Activated CD8-positive, alpha-beta memory T cell treated with anti-CD3 and anti-CD28 coated beads for 24 hours (primary cell): ENCODE results near the gene URB1.

Experiments used
- DNase-seq: peaks from one replicate; pipeline ENCODE4 v3.0.0-alpha.2; 2020

Gene URB1

DNA sequence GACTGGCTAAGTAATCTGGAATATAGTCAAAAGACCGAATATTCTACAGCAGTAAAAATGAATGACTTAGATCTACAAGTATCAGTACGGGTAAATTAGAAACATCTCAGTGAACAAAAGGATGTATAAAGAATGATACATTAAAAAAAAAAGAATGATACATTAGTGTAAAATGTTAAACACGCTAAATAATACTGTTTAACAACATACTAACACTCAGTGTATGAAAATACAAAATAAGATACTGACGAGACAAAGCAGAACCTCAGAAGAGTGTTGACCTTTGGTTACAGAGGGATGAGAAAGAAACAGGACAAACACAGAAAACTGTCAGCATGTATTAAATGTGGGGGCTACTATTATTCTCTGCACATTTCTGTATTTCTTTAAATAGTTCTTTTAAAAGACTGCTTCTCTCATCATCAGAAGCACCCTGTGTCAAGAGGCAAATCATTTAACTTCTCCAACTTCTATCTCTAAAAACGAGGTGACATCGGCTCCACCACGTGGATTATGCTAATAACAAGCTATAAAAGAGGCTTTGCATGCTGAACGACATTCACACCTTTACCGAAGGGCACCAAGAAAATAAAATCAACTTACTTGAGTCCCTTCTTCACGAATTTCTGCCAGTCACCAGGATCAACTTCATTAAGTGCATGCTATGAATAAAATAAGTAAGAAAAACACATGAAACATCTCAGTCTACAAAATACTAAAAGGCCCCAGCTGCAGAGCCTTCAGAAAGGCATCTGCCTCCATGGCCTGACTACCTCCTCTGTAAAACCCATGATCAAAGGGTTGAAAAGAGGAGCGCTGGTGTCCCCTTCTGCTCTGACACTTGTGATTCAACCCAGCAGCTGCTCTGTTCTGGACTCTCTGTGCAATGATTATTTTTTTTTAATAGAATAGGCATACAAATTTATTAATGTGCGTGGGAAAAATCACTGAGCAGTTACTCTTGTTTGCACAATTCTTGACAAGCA is 51.7 kb downstream of the URB1 start:
- no peak for DNase-seq

DNA sequence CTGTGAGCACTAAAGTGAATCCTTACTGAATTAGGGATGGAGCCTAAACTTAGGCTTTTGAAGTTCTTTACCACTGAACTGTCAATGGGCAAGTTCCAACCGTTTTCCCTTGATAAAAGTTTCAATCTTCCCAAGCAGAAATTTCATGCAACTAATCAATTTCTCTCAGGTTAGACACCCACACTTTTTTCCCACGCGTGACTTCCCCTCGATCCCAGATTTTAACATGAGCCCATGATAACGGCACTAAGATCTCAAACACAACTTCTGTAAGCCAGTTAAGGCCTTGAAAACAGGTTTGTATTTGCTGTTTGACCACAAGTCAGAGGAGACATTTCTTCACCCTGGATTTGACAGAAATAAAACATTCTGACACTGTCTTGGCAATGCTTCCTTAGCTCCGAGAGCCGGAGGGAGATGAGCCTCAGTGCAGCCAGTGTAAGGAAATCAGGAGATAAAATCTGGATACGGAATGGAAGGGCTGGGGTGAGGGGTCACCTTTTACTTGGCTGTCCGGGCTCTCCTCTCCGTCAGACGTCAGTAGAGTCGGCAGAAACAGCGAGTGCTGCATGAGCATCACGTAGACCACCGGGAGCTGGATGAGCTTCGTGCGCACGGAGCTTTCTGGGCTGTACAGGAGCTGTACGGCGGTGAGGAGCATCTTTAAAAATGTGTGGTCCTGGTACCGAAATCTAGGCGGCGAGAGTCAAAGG is 54.4 kb downstream of the URB1 start:
- no peak for DNase-seq

DNA sequence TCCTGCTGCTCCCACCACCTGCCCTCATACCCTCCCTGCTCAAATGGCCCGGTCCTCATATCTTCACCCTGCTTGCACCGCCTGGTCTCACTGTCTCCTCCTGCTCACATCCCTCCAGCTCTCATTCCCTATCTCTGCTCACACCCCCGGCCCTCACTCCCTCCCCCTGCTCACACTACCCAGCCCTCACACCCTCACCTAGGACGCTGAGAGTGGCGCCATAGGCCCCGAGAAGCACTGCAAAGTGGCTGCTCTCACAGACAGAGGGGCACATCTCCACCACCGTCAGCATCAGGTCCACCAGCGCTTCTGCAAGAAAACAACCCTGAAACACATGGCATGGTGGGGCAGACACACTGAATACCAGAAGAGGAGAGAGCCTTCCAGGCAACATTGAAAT is 55.6 kb downstream of the URB1 start:
- DNase-seq: no peak

DNA sequence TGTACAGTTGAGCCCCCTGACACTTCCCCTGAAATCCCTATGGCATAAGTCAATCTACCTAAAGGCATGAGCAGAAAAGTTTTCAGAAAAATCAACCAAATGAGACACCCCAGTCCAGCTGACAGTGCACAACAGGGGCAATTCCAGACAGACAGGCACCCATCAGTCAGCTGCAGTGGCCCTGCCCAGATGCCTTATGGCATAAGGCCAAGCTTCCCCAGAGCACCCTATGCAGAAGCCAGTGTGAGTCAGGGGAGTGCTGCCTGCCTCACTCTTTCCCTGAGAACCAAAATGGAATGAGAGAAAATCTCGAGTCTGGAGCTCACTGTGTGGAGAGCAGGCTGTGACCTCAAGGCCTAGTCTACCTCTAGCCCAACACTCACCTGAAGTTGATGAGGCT is 56.1 kb downstream of the URB1 start:
- DNase-seq: peak; percentile 42

DNA sequence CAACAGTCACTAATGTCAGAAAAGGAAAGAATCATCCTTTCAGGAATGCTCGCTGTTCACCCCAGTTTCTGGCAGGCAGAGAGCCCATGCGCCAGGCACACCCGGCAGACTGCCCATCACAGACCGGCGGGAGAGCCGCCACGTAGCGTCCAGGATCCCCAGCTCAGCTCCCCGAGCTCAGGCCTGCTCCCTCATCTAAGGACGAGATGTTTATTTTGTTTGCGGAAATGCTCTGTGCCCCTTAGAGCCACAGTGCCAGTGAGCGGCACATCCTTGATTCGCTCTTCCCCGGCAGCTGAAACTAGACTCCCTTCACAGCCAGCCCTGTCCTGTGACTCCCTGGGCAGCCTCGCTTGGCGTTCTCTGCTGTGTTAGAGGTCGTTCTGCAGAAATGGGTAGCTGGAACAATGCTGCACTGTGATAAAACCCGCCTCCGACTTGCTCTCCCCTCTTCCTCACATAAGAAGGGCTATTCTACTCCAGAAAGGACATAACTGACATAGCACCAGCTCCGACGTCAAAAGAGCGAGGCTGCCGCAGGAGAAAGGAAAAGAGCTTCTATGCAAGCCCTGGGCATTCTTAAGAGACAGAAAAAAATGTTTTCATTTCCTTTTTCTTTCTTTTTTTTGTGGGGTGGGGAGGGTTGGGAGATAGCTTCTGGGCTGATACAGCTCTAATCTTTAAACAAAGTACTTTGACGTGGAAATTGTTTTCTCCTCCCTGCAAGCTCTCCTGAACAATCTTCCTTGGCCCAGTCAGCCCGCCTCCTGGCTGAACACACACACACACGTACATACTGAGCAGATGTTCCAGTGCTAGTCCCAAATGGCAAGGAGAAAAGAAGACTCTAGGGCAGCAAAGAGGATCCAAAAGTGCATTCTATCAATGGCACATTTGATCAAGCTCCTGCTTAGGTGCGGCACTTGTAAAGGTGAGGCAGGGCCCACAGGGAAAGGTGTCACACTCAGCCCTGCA is 56.9 kb downstream of the URB1 start:
- DNase-seq: peak; percentile 44

DNA sequence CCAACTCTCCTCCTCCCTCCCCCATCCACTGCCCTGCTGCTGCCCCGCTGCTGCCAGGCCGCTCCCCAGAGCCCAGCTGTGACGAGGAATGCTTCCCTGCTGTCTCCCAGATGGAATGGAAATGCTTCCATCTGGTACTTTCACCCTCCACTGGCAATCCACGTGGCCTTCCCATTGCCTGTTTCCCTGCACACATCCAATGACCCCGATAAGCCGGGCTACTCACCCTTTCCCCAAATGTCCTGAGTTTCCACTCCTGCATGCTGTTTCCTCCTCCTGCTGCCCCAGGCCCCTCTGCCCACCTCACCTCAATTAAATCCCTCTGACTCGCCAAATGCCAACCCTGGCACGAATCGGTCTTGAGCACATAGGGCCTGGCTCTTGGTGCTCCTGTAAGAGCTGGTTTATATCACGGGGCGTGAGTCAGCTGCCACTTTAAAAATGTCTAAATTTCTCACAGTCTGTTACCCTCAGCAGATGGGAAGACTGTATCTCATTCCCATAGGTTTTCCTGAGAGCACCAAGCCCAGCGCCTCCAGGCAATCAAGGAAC is 57.8 kb downstream of the URB1 start:
- DNase-seq: no peak

DNA sequence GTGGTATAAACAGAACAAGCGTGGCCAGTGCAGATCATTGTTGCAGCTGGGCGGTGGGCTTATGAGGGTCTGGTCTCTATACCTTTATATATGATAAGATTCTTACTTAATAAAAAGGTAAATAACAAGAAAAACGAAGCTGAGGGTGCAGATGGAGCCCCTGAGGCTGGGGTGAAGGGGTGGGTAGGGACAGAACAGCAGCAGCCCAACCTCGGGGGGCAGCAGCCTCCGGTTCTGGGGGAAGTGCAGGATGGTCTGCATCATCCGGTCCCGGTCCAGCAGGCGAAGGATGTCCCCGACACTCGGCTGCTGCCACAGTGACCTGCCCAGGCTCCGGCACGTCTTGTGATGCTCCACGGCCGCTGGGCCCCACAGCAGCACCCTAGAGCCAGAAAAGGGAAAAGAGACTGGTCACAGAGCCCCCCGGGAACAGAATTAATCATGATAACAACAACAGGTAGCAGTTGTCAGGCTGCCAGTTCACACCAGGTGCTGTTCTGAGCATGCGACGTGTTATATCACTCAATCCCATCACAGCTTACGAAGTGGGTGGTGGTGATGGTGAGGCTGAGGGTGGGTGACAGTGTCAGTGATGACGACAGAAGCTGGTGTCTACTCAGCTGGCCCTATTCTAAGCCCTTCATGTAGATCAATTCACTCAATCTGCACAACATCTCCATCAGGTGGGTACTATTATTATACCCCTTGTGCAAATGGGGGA is 58.7 kb downstream of the URB1 start:
- peak; percentile 35 for DNase-seq

DNA sequence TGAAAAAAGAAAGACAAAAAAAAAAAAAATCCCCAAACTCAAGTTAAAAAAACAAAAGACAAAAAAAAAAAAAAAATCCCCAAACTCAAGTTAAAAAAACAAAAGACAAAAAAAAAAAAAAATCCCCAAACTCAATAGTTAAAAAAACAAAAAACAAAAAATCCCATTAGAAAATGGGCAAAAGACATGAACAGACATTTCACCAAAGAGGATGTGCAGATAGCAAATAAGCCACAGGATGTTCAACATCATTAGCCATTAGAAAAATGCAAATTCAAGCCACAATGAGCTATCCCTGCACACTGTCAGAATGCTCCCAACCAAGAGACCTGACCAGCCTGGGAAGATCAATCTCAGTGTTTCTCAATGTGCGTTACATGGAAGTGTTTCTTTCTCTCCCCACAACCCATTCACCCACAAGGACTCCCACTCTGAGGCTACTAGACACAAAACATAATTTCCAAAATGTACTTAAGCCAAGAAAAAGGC is 60.3 kb downstream of the URB1 start:
- no peak for DNase-seq

DNA sequence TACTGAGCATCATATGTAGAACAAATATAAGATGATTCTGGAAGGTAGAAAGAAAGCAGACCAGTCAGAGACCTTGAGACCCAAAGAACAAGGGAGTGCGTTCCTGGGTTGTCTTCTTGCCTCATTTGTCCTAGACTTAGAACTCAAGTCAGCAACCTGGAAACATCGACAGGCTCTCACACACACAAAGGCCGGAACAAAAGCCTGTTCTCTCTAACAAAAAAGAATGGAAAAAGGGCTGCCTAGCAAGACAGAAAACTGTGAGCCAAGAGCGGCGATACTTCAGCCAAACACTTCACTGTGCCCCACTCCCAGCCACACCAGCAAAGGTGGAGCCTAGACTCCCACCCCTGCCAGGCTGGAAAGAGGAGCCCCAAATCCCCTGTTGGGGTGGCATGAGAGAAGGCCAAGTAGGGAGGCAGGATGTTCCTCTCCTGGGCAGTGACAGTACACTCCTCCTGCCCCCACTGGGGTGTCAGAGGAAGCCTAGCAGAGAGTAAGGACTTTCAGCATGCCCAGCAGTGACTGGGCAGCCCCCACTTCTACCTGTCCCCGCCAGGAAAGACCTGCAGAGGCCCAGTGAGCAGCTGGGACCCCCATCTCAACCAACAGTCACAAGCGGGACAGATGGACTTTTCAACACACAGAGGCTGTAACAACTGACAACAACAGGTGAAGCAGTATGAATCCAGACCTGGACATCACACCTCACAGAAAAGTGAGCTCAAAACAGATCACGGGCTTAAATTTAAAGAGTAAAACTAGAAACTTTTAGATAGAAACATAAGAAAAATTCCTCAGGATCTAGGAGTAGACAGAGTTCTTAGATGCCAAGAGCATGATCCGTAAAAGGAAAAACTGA is 61.1 kb downstream of the URB1 start:
- DNase-seq: no peak

DNA sequence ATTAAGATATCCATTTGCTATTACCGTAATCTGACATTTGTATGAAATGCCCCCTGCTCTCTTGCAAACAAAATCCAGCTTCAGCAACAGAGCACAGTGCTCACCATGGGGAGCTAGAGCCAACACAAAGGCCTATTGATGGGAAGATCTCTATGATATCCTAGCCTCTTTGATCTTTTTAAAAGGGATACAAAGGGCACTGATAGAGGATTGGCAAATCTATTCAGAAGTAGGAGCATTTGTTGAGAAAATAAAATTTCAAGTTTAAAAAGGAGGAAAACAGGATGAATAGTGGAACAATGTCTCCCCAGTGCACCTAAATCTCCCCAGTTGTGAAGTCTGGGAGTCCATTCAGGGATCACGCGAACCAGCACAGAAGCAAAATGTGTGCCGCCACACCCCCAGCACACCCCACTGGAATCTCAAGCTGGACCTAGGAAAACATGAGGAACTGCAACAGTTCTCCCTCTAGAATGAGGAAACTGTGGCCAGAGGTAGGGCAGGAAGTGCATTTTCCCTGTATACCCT is 62.0 kb downstream of the URB1 start:
- DNase-seq: no peak

DNA sequence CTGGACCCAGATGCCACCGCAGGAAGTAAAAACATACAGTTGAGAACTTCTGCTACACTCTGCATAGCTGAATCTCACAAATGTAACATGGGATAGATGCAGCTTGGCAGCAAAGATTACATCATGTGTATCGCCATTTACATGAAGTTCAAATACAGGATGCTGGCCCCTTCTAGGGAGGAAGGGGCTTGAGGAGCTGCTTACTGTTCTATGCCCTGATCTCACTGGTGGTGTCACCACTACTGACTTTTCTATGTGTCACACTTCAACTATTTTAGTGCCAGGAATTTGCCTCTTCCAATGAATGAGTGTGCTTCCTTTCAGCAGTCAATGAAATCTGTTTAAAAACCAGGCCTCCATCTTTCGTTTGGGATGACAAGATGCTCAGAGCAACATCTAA is 63.0 kb downstream of the URB1 start:
- no peak for DNase-seq

DNA sequence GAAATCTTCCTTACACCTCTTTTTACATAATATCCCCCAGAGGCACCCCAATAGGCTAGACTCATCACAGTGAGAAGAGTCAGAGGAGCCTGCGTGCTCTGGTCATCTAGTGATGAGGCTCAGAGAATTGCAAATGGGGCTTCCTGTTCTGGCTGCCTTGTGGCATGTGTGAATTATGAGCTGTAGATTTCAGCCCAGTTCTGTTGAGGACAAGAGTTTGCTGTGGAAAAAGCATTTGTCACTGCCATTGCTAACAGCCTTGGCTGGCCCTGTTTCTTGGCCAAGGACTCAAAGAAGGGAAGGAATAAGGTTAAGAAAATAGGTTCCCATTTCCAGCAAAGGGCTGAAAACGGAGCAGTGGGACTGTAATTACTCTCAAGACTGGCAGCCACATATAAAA is 63.5 kb downstream of the URB1 start:
- DNase-seq: no peak

DNA sequence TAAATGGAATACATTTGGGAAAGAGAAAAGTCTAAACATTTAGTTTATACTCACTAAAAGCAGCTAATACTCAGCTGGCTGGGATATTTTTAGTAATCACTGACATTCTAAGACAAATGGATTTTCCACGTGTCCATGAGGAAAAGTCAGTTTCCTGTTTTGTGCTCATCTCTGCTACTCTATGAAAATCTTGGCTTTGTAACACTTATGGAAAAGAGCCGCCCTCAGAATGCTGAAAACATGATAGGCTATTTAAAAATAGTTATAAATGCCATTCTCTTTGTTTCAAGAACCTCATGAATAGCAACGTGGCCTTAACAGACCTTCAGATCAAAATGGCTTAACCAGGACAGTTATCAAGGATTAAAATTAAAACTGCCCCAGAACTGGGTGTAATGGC is 64.2 kb downstream of the URB1 start:
- DNase-seq: no peak

DNA sequence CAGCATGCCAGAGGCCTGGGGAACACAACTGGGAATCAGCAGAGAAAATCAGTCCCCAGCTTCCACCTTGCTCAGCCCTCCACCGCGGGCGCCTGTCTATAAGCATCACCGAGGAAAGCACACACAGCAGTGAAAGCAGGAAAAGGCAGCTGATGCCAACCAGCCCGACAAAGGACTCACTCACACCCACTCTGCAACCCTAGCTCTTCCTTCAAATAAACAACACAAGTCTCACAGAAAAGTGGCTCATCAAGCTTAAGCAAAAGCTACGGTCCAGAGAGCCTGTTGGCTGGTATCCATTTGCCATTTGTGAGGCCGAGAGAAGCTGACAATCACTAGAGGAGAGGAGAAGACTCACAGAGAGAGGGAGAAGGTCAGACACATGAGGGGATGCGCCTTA is 67.1 kb downstream of the URB1 start:
- DNase-seq: no peak

DNA sequence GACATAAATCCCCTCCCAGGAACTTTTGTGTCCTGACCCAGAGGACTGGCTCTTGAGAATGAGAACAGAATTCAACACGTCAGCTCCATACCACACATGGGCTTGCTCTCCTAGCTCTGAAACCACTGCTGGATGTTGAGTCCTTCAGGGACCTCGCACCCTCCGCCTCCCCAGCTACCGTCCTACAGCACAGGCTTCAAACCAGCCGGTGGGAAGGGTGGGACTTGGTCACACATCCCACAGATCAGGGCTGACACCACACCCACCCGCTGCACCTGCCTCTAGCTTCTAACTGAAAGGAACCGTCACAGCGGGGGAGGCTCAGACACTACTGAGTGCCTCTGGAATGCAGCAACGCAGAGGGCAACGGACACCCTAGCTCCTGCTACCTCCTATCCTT is 70.1 kb downstream of the URB1 start:
- DNase-seq: no peak

DNA sequence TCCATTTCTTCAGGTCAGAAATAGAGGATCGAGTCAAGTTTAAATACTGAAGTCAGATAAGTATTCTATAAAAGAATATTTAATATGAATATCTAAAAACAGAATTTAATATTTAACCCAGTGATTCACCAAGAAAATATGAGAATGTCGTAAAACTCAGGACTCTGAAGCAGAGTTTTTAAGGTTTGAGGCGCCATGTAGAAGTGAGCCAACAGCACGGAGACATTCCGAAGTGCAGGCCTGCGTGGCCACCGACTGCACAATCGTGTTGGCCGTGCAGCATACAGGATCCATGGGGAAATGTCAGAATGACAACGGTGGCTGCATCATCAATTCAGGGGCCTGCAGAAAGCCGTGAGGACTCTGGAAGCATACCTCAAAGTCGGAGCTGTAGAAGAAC is 70.7 kb downstream of the URB1 start:
- no peak for DNase-seq

DNA sequence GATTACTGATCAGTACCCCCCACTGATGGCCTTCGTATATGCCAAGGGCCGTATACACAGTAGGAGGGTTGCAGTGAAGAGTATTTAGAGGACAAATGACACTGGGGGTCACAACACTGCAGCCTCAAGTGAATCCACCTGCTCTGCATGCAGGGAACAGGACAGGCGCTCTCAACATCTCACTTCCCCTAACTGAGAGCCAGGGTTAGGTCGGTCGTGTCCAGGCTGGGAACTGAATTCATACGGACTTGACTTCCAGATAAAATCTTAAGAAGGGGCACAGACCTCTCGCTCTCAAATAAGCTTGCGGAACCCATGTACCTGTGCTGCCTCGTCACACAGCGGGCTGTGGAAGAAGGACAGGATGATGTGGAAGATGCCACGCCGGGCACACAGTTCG is 71.3 kb downstream of the URB1 start:
- no peak for DNase-seq

DNA sequence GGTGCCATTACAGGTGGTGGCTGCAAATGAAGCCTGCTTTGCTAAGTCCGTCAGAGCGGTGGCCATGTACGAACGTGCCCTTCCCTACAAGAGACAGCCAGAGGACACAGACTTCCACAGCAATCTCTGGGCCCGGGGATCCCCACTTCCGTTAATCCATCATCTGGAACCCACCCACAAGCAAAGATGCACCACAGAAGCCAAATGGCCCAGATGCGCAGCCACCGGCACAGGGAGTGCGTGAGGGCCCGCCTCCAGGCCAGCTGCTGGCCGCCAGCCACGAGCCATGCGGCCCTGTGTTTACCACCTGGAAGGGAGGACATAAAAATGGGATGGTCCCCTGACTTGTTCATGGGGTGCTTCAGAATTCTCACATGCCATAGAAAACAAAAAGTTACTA is 72.1 kb downstream of the URB1 start:
- no peak for DNase-seq

DNA sequence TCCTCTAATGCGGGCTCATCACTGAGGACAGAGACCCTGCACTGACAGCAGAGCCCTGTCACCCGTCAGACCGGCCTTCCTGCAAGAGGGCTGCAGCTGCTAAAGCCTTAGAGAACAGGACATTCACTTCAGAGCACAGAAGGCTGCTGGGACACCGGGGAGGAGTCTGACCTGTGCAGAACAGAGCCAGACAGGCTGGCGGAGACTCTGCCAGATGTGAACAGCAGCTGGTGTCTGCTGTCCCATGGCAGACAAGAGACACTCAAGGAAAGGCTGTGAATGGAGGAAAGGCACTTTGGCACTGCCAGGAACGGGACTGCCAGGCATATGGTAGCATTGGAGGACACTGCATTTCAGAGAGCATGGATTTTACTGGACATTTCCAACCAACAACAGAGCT is 72.8 kb downstream of the URB1 start:
- DNase-seq: no peak

DNA sequence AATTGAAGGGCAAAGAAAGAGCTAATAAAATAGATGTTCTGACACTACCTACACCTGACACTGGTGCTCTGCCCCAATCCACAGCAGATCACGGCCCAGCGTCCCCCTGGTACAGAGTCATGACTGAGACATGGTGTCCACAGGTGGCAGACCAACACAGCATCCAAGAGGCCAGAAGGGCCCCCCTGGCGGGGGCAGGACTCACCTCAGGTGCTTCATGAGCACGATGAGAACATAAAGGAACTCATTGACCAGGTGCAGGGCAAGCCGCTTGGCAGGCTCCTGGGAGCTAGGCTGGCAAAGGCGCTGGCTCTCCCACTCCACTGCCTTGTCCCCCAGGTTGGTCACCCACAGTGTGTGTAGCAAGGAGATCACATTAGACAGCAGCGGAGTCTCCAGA is 73.8 kb downstream of the URB1 start:
- DNase-seq: no peak

DNA sequence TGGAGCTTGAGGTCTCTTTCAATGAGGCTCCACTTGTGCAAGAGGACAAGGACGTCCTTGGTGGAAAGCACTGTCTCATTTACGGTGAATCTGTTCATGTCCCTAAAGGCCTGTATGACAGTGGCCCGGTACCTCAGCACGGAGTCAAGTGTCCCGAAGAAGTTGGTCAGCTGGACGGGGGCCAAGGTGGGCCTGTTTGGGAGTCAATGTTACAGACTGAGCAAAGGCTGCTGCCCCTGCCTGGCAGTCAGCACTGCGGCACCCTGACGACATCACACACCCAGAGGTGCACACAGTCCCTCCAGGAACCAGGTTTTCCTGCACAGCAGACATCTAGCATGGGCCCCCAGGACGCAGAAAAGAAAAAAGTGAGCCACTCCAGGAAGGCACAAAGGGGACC is 75.1 kb downstream of the URB1 start:
- no peak for DNase-seq
